Testis (tissue), 3 donors: ENCODE data around the gene WNK2. TPM values are rescaled to one million over a fixed set of nuclear protein-coding genes. Genes with fewer than 3 reads are reported as not detected.

Experiments used
- DNase-seq: peaks from one replicate; pipeline ENCODE4 v3.0.0-alpha.2; 2019
- H3K27ac ChIP-seq, 2 donors: fragments of 200-600 bp; sonication (generic); one replicate each; pipeline ENCODE4 v1.5.1; 2019
- H3K27me3 ChIP-seq: fragments of 200-600 bp; sonication (generic); one replicate; pipeline ENCODE4 v1.5.1; 2019
- H3K36me3 ChIP-seq: fragments of 200-600 bp; sonication (generic); one replicate; pipeline ENCODE4 v1.5.1; 2017; ENCODE audit warnings: low read depth; ENCODE audit errors: missing control alignments
- H3K4me1 ChIP-seq: fragments of 200-600 bp; sonication (generic); one replicate; pipeline ENCODE4 v1.5.1; 2019
- H3K4me3 ChIP-seq, 2 donors: fragments of 200-600 bp; sonication (generic); one replicate each; pipeline ENCODE4 v1.5.1; 2017 to 2019
- H3K9me3 ChIP-seq: fragments of 200-600 bp; sonication (generic); one replicate; pipeline ENCODE4 v1.5.1; 2017
- POLR2A ChIP-seq: fragments of 450-650 bp; IDR thresholded peaks from one replicate; pipeline ENCODE4 v1.6.1; 2017; ENCODE audit warnings: antibody characterized with exemption, mild to moderate bottlenecking, moderate library complexity
- WGBS, 2 donors: methylation state at CpG; one replicate each; pipeline ENCODE4 v1.1.5; 2018; 5-methylcytosine and 5-hydroxymethylcytosine counted together
- intact Hi-C: fragments of 100-400 bp; cut with DNase I; formaldehyde crosslinking; loops from one replicate; pipeline ENCODE4 v1.15.1; 2023; ENCODE audit warnings: low total_unique reads
- polyA plus RNA-seq: library from polyadenylated mRNA; stranded (reverse); fragments of 350-450 nt; fragmentation: Illumina TruSeq; extraction: RNeasy Lipid Tissue Mini Kit (QIAGEN cat#74804); gene quantifications from one replicate; pipeline ENCODE4 v1.2.3, GENCODE V29; 2014; ENCODE audit warnings: low read depth, low replicate concordance; ENCODE audit not compliant: insufficient read depth
- total RNA-seq, 2 donors: library from RNA; depleted of rRNA; stranded (reverse); fragments of >200 nt; gene quantifications; one replicate each; pipeline ENCODE4 v1.2.3, GENCODE V29; 2016
- TF ChIP-seq, protein P1 (sequence below), 3 experiments: fragments of 450-650 bp in 2 of 3; fragments of 200-600 bp in 1 of 3; sonication (generic) in 1 of 3; IDR thresholded peaks; one replicate each; pipeline ENCODE4 v1.5.1; 2016 to 2019; ENCODE audit warnings: antibody characterized with exemption in 3 of 3, mild to moderate bottlenecking in 2 of 3, moderate library complexity in 1 of 3

WNK2 gene
- total and polyA plus RNA-seq, 3 donors from 2014 or later, result 29.0 to 91.1 (median 50.5) TPM

DNA sequence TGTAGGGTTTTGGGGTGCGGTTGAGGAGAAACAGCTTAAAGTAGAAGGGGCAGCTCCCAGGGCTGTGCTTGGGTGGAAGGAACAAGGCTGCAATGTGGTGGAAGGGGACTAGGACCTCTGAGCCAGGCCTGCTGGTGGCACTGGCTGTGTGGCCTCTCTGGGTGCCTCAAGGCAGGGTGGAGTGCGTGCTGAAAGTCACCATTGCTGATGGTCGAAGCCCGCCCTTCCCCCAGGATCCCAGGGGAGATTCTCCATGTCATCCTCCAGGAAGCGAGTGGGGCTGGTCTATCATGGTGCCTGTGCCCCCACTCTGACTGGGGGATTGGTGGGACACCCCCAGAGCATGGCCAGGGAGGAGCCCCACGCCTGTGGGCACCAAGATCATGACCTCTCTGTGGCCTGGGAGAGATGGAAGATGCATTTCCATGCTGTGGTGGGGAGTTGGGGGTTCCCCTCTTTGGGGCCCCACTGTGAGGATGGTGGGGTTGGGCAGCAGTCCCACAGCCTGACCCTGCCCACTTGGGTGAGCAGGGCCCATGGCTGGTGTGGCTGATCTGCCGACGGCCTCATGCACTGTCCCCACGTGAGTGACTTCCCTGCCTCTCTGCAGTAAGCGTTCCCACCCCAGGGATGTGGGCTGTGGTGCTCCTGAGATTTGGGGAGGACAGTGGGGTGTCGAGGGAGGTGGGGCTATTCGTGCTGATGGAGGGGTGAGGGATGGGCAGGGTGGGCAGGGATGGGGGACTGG lies 25.8 kb downstream of the WNK2 start:
- no peaks in the 10 kb centered on the region for H3K36me3 ChIP-seq
- H3K4me3 ChIP-seq, result no peak overlapping the region
- no peaks in the 10 kb centered on the region for H3K9me3 ChIP-seq
- no peak overlapping the region for H3K27ac ChIP-seq
- intact Hi-C loops, result no loop called here
- TF ChIP-seq POLR2A, result no peak
- TF ChIP-seq, protein P1, sequence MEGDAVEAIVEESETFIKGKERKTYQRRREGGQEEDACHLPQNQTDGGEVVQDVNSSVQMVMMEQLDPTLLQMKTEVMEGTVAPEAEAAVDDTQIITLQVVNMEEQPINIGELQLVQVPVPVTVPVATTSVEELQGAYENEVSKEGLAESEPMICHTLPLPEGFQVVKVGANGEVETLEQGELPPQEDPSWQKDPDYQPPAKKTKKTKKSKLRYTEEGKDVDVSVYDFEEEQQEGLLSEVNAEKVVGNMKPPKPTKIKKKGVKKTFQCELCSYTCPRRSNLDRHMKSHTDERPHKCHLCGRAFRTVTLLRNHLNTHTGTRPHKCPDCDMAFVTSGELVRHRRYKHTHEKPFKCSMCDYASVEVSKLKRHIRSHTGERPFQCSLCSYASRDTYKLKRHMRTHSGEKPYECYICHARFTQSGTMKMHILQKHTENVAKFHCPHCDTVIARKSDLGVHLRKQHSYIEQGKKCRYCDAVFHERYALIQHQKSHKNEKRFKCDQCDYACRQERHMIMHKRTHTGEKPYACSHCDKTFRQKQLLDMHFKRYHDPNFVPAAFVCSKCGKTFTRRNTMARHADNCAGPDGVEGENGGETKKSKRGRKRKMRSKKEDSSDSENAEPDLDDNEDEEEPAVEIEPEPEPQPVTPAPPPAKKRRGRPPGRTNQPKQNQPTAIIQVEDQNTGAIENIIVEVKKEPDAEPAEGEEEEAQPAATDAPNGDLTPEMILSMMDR (IDR thresholded peaks at IDR 0.05), result no peak
- WGBS, 2 donors, result 81 to 91% methylated on average over 8 to 12 of the region's 12 CpGs
- H3K4me1 ChIP-seq, result peaks cover 29% of the 10 kb centered on the region
- DNase-seq, result no peak
- H3K27me3 ChIP-seq, result no peaks in the 10 kb centered on the region

DNA sequence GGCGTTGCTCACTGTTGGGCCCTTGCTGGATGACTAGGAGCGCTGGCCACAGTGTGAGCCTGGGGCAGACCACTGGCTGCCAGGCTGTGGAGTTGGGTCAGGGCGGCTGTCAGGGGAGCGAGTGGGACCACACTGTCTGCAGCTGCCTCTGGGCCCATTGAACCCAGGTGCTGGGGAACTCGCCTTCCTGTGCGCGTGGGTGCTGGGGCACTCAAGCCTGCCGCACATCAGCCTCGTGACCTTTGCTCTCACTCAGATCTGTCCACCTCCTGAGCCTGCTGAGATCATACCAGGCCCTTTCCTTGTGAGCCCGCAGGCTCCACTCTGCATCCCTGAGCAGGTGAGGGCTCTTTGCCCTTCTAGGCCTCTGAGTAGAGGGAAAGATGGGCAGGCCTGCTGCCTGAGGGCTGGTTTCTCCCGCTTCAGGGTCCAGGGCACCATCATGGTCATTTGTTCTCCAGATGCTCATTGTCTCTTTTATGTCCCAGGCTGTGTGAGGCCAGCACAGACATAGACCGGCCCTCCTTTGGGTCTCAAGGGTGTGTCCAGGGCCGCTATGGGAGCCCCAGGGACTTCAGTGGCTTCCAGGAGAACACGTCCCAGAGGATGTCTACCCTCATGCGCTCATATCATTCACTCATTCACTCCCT lies 26.5 kb downstream of the WNK2 start:
- intact Hi-C loops, result no loop called here
- Histone ChIP-seq H3K9me3 (no peaks in the 10 kb centered on the region), H3K27me3 (no peaks in the 10 kb centered on the region), H3K27ac (no peak overlapping the region), H3K4me1 (peaks cover 22% of the 10 kb centered on the region), H3K4me3 (no peak overlapping the region), H3K36me3 (no peaks in the 10 kb centered on the region)
- TF ChIP-seq, protein P1 (IDR thresholded peaks at IDR 0.05), result no peak
- TF ChIP-seq POLR2A, result no peak
- DNase-seq, result no peak
- 95% methylated on average over 8 to 15 of the region's 15 CpGs for WGBS, 2 donors

DNA sequence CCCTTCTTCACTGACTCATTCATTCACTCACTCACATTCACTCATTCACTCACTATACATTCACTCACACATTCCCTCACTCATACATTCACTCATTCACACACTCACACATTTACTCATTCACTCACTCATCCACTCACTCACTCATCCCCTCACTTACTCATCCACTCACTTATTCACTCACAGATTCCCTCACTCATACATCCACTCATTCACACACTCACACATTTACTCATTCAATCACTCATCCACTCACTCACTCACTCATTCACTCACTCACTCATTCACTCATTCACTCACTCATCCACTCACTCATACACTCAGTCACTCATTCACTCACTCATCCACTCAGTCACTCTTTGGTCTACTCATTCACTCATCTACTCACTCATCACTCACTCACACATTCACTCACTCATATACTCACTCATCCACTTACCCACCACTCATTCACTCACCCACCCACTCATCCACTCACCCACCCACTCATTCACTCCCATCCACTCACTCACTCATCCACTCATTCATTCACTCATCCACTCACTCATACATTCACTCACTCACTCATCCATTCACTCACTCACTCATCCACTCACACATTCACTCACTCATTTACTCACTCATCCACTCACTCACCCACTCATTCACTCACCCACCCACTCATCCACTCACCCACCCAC lies 27.2 kb downstream of the WNK2 start:
- no peaks in the 10 kb centered on the region for H3K9me3 ChIP-seq
- H3K27me3 ChIP-seq, result no peaks in the 10 kb centered on the region
- intact Hi-C loops, result no loop called here
- H3K36me3 ChIP-seq, result no peaks in the 10 kb centered on the region
- DNase-seq, result no peak
- no peak overlapping the region for H3K4me3 ChIP-seq
- H3K4me1 ChIP-seq, result peaks cover 15% of the 10 kb centered on the region
- H3K27ac ChIP-seq, result no peak overlapping the region
- TF ChIP-seq, protein P1 (IDR thresholded peaks at IDR 0.05), result no peak
- TF ChIP-seq POLR2A, result no peak

DNA sequence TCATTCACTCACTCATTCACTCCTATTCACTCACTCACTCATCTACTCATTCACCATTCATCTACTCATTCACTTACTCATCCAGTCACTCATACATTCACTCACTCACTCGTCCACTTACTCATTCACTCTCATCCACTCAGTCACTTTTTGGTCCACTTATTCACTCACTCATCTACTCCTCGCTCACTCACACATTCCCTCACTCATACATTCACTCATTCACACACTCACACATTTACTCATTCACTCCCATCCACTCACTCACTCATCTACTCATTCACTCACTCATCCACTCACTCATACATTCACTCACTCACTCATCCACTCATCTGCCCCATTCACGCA lies 27.7 kb downstream of the WNK2 start:
- no peaks in the 10 kb centered on the region for H3K36me3 ChIP-seq
- H3K4me1 ChIP-seq, result peaks cover 12% of the 10 kb centered on the region
- H3K4me3 ChIP-seq, result no peak overlapping the region
- H3K27ac ChIP-seq, result no peak overlapping the region
- H3K27me3 ChIP-seq, result no peaks in the 10 kb centered on the region
- no peak for DNase-seq
- intact Hi-C loops, result no loop called here
- WGBS, 2 donors, result 91 to 97% methylated on average over 3 of the region's 3 CpGs
- no peak for TF ChIP-seq POLR2A
- TF ChIP-seq, protein P1 (IDR thresholded peaks at IDR 0.05), result no peak
- no peaks in the 10 kb centered on the region for H3K9me3 ChIP-seq
